Spleen (tissue), 7 donors: ENCODE results near the gene STIM1.

Experiments used
- CTCF ChIP-seq, 11 experiments: fragments of 200-600 bp in 7 of 11; fragments of 450-650 bp in 4 of 11; sonication (generic) in 4 of 11; IDR thresholded peaks in 8 of 11; conservative IDR thresholded peaks in 3 of 11; 1 replicate in 7 of 11; 2 replicates in 4 of 11; pipeline versions ENCODE4 v1.4.0 to v1.8.0; 2016 to 2021; ENCODE audit warnings: antibody characterized with exemption in 11 of 11, inconsistent platforms in 4 of 11, mild to moderate bottlenecking in 1 of 11
- POLR2A ChIP-seq, 3 donors: fragments of 450-650 bp; IDR thresholded peaks; one replicate each; pipeline ENCODE4 v1.5.1; 2017; ENCODE audit warnings: antibody characterized with exemption in 3 of 3, mild to moderate bottlenecking in 1 of 3
- POLR2AphosphoS5 ChIP-seq, 3 donors: sonication (generic); formaldehyde crosslinking; IDR thresholded peaks; one replicate each; pipeline ENCODE4 v1.5.1; 2017; ENCODE audit warnings: antibody characterized with exemption in 3 of 3
- donor health status: DM: no; HTN: no; CAD: no; lungs with moderate emphysema.
- donor health status: DM: no; HTN: no; CAD: no.
- donor health status: DM: no; HTN: no; CAD: no.

DNA sequence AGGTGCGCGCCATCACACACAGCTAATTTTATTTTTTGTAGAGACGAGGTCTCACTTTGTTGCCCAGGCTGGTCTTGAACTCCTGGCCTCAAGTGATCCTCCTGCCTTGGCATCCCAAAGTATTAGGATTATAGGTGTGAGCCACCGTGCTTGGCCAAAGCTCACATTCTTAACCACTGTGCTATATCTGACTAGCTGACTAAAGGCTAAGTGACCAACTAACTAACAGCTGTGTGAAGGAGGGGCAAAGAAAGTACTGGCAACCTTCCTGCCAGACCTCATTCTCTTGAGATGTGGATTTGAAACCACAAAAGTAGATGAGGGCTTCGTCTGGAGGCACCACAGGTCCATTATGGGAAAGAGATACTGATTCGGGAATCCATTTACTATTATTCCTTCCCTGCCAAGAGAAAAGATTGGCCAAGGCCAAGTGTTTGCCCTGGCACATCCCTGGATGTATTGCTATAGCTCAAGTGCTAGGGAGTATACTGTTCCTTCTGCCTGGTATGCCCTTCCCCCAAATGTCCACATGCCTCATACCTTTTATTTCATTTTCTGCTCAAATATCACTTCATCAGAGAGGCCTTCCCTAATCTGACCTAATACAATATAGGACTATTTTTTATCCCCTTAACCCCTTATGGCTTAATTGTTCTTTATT is 186.4 kb downstream of the STIM1 start:
- TF ChIP-seq CTCF (IDR thresholded peaks at IDR 0.05 in 8 of 11, conservative IDR thresholded peaks at IDR 0.05 in 3 of 11) (no peak), POLR2AphosphoS5 (IDR thresholded peaks at IDR 0.05) (no peak), POLR2A (IDR thresholded peaks at IDR 0.05) (no peak)
